Tongue (tissue), 2 donors: ENCODE measurements around the gene SEMA3C. TPM values are rescaled to one million over a fixed set of nuclear protein-coding genes. Genes with fewer than 3 reads are reported as not detected.
A peak's percentile ranks its signal among the peaks of the same experiment; 100 is the strongest.
"Not testable (repeated sequence)": the region's sequence is repeated elsewhere in the genome, so short reads cannot be mapped to it uniquely, and the experiment has no call there.

Experiments used
- DNase-seq: peaks from one replicate; pipeline ENCODE4 v3.0.0-alpha.2; 2015
- total RNA-seq: library from RNA; depleted of rRNA; stranded (reverse); fragments of >200 nt; gene quantifications from one replicate; pipeline ENCODE4 v1.2.3, GENCODE V29; 2014

Gene SEMA3C
- total RNA-seq, 1 donor from 2014 or later = 212 TPM

DNA sequence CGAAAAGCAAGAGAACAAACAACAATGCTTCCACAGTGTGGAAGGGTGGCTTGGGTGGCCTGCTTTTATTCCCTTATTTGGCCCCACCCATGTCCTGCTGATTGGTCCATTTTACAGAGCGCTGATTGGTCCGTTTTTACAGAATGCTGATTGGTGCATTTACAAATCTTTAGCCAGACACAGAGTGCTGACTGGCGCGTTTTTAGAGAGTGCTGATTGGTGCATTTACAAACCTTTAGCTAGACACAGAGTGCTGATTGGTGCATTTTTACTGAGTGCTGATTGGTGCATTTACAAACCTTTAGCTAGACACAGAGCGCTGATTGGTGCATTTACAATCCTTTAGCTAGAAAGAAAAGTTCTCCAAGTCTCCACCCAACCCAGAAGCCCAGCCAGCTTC is 8.1 kb upstream of the SEMA3C start:
- DNase-seq = not testable (repeated sequence)

DNA sequence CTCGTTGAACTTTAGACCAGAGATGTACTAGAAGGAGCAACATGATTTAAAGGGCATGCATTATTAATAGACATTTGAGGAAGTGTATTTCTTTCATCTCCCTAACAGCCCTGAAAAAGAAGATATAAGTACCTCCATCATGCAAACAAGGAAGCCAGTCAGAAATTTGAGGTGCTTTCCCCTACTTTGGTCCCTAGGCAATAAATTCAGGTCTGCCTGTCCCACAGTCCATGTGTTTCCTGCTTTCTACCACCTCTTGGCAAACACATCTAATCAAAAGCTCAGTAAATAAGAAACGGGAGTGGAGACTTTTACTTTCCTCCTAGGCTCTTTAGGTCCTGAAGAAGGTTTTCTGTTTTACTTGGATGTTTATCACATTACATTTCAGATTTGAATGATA is 5.2 kb upstream of the SEMA3C start:
- no peak for DNase-seq

DNA sequence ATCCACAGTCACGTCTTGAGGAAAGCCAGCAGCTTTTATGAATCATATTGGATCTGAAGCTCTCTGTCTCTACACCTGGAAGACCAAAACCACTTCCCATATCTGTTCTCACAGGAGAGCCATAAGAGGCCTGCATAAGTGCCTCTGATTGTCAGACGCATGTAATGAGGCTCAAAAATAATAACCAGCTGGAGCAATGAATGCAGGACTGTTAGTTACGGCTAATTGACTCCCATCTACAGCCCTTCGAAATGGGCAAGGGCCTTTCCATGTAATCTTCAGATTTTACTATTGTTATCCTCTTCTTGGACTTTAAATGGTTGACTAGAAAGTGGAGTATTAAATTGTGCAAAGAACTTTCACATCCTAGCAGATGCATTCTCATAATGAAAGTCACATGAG is 4.4 kb upstream of the SEMA3C start:
- no peak for DNase-seq

DNA sequence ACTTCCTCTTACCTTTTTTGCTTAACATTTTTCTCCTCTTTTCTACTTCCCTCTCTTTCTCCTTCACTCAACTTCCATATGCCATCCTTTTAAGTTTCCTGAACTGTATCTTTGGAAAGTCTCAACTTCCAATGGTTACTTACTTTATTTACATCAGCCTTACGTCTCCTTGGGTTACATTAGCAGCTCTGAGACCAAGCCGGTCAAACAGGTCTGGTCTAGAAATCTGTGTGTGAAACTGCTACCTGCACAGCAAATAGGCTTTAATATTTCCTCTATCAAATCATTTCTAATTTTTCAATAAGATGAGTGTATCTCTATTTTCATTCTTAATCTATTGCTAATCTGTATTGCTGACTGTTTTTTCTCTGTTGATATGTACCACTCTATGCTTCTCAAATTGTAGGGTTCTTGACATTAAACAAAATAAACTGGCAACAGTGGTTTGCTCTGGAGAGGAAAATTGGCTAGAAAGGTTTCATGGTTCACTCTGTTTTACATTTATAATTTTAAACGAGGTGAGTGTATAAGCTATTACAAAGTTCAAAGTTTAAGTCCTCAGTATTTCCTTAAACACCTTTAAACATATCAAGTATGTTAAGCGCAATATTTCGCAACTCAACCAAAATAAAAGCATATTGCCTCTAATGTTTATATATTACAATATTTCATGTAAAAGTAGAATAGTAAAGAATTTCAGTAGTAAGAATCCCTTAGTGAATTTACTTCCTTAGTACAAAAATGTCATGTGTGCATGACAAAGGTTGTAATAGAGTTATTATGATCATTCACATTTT is 3.6 kb upstream of the SEMA3C start:
- peak; percentile 54 for DNase-seq

DNA sequence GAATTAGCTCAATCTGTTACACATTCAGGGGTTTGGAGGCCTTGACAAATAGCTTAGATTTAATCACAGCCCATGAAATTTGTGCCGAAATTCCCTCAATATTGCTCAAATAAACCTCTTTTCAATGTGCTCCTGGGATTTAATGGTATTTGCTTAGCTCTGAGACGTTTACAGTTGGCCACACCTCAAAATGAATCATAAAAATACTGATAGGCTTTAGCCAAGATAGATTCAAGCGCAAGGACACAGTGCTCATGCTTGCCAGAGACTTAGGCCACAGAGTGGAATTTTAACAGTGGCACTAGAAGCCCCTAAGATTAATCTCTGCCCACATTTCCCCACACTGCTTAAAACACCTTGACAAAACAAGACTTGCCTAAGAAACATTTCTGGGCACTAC is 2.3 kb upstream of the SEMA3C start:
- no peak for DNase-seq

DNA sequence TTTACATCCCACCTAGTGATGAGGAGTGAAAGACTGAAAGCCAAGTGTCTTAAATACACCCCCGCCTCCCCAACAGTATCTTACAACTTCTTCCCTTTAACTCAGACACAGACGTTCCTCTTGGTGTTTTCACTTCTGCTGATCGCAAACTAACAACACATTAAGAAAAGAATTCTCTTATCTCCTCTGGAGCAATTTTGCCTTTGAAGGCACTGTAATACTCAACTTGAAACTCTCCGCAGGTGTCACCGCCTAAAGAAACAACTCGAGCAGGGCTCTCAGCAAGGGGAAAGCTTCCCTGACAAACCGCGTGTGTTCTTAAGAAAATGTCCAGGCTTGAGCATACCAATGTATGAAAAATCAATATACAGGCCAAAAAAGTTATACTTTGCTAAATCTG is 452 bp downstream of the SEMA3C start:
- no peak for DNase-seq

DNA sequence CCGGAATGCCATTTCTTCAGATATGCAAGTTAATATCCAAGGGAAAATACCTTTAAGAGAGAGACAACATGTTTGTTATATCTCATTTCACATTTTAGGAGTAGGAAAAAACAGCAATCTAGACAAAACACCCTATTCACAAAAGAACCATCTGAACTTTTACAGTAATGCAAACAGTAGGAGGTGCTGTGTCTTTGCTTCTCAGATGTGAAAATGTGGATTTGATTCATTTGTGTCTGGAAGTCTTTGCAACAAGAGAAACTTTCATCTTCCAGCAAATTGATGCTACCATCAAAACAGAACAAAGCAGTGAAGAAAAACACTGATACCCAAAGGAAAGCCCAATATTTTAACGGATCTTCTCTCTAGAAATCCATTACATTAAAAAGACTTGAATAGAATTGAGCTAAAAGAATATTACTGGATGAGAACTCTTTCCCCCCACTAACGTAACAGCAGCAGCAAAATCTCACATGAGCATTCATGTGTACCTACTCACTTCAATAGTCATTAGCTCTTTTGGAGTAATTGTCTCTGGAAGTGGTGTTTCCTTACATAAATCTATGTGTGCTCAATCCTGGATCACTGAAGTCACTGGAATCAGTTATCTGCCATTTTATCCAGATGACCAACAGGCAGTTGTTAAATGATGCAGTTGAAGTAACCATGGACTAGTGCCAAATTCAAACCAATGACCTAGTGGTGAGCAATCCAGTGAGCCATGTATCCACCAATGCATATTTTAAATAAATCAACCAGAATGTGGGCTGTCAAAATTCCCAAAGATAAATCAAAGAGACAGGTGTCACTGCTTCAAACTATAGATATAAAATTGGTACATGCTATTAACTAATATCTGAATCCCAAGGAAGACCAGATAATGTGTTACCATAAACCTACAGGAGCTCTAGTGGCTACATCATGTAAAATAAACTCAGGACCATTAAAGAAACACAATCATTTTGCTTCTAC is 1.8 kb downstream of the SEMA3C start:
- peak; percentile 58 for DNase-seq

DNA sequence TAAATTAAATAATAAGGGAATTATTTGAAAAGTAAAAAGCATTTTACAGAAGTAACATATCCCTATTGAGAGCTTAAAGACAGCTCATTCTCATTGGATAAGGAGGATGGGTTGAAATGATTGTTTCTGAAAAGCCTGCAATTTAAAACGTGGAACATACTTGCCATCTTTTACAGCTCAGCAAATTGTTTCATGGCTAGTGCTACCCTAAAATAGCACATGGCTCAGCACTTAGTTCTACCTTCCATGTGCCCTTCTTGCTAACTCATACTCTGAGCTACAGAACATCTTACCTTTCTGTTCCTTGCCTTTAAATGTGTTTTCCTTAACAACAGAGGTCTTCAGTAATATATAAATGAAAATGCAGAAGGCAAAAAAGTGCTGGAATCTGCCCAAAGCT is 8.6 kb downstream of the SEMA3C start:
- DNase-seq = no peak

DNA sequence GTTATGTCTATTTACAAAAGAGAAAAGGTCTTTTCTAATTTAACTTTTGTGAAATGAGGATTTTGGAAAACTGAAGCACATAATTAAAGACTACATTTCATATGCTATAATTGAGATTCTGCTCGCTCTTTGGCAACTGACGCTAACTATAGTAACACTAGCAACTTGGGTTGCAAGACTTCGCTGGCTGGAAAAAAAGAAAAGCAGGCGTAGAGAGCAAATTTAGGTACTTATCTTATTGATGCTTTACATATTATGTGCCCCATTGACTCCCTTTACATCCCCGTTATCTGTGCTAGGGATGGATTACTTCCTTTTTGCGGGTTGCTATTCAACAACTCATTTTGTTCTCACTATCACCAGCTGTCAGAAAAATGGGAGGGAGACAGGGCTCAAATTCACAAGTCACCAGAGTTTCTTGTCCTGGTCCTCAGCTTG is 10.5 kb downstream of the SEMA3C start:
- DNase-seq = no peak

DNA sequence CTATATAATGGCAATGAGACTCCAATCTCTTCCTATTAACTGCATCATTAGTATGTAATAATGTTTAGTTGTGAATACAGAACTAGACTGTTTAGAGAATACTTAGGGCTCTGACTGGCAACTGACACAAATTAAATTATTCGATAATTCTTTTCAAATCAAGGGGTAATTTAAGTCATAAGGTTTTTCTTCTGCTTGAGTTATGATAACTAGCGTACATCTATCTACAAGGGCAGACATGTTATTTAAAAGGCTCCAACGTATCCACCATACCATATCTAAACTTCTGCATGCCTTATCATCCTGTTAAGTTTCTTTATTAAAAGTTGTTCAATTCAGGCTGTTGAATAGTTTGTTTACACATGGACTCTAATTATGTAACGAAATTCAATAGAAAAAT is 11.2 kb downstream of the SEMA3C start:
- DNase-seq = no peak

DNA sequence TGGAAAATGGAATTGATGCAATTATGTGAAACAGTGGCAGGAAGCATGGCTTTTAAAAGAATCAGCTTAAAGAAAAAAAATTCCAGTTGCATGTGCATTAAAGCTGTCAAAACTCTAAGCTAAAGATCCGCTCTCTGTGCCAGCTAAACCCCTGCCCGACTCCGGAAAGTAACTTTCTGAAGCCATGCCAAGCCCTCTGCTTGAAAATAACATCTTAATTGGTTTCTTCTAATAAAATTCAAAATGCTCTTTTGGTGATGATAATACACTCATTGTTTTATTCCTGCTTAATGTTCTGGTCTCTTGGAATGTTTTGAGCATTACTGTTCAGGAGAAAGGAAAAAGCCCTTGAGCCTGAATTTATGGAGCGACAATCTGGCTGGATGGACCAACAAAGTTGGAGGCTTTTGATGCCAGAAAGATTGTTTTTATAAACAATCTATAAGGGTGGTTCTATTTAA is 11.7 kb downstream of the SEMA3C start:
- no peak for DNase-seq

DNA sequence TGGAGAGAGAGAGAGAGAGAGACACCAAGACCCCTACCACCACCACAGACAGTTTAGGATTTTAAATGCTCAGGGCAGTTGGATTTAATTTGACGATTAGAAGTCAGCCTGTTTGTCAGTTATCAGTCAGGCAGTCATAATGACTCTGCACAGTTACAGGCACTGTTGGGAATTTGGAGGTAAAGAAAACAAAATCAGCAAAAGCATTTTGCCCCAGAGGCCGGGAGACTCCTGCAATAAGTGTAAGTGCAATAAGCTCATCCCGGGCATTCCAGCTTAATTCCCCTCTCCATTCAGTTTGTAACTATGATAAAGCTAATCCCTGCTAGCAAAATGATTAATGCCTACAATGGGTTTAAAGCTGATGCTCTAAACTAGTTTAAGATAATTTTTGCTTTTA is 13.5 kb downstream of the SEMA3C start:
- DNase-seq = no peak

DNA sequence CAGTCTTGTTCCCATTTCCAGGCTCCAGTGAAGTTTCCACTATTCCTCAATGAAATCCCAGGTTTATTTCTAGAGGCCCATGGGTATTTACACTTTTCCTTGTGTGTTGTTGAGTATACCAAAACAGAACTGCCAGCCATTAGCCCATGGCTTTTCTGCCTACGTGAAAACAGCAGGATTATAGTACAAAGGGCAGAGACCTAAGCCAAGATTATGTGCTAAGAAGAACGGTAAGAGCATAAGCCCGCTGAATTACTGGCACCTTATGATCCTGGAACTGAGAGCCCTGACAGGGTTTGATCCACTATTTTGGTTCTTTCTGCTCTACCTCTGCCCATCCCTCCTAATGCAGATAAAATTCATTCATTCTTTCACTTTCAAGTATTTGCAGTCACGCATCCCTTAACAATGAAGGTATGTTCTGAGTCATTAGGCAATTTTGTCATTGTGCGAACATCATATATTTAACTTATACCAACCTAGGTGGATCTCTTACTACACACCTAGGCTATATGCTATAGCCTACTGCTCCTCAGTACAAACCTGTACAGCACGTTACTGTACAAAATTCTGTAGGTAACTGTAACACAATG is 16.0 kb downstream of the SEMA3C start:
- no peak for DNase-seq

DNA sequence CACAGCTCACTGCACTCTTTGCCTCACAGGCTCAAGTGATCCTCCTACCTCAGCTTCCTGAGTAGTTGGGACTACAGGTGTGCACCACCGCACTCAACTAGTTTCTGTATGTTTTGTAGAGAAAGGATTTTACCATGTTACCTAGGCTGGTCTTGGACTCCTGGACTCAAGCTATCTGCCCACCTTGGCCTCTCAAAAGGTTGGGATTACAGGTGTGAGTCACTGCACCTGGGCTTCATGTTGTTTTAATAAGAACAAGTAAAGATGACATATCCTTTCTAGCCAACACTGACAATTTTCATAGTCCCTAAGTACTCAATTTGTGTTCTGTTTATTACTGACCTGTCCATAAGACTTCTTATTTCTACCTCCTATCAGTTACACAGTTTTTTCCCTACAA is 16.8 kb downstream of the SEMA3C start:
- DNase-seq = no peak

DNA sequence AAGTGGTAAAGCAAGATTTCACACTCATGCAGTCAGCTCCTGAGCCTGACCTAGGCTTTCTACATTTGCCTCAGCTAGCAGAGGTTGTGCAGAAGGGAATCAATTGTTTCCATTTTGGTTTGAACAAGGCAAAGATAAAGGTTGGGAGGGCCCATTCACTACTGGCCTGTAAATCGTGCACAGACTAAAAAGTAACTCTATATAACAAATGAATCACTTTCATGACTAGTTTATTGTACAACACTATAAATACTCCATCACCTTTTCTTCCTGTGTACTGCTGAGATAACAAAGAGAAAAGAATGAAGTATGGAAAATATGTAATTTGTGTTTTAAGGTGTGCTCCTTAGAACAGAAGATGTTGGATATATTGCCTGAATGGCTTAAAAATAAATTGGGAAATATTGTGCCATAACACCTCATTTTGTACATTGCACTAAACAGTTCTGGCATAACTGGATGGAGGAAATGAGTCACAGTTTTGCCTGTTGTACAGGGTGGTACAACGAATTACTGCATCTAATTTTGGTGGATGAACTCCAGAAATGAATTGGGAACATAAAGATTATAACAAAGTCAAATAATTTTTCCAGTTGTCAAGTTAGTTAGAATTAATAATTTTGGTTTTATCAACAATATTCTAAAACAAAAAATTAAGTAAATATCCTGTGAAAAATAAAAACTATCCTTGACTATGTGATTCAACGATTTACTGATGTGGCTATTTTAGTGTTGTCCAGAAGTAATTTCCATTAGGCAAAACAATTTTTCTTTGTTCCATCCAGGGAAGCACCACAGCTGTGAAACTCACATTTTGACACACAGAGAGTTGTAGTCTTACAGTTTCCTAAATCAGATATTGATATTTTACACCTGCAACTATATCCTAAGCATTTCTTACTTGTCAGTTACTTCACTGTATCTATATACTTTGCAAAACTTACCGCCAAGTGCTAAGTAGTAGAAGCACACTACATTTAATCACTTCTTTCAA is 18.0 kb downstream of the SEMA3C start:
- DNase-seq = no peak

DNA sequence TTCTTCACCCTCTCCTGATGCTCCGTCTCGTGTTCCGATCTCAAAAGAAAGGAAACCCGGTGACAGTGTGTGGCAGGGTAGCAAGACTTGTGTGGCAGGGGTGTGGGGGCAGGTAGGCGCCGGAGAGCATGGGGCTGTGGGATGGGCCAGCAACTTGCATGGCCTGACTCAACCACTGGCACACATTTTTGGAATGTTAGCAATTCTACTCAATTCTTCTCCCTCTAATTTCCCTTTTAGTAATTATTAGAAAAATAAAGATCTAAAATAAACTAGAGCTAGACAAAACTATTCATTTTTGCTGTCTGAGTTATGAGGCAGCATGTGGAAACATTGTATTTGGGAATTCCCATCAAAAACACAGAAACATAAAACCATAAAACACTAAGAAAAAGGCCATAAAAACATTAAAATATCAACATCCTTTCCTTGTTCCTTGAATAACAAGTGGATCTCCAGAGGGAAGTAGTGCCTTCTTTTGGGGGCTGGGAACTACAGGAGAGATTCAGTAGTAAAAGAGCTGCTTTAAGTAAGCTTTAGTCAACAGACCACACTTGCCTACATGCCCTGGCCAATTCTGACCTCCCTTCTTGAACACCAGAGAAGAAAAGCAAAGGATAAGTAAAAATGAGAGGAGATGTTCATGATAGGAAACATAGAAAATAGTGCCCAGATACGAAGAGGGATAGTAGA is 21.8 kb downstream of the SEMA3C start:
- DNase-seq = no peak

DNA sequence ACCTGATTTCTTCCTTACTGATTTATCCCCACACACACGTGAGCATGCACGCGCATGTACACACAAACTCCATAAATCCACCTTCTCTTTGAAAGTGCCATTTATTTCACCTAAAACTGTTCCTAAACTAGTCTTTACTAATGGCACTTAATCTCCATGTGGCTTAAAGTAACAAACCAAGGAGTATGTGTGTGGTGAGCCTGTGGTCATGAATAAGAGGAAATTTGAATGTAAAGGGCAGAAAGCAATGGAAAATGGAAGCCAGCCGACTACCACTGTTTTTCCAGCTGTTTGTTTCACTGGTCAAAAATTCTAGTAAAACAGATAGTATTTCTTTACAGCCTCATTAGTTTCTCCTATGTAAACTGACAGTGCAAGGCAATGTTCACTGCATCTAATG is 23.8 kb downstream of the SEMA3C start:
- DNase-seq = no peak

DNA sequence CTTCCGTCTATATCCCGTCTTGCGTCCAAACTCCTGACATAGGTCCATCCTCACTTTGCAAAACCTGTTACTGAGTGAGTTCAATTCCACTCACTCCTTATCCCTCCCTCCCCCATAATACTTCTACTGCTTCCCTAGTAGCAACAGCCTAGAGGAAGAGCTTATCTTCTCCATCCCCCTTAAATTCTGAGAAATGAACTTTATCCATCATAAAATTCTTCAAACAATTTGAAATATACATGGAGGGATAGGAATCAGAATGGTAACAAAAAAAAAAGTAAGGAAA is 27.6 kb downstream of the SEMA3C start:
- DNase-seq = no peak

DNA sequence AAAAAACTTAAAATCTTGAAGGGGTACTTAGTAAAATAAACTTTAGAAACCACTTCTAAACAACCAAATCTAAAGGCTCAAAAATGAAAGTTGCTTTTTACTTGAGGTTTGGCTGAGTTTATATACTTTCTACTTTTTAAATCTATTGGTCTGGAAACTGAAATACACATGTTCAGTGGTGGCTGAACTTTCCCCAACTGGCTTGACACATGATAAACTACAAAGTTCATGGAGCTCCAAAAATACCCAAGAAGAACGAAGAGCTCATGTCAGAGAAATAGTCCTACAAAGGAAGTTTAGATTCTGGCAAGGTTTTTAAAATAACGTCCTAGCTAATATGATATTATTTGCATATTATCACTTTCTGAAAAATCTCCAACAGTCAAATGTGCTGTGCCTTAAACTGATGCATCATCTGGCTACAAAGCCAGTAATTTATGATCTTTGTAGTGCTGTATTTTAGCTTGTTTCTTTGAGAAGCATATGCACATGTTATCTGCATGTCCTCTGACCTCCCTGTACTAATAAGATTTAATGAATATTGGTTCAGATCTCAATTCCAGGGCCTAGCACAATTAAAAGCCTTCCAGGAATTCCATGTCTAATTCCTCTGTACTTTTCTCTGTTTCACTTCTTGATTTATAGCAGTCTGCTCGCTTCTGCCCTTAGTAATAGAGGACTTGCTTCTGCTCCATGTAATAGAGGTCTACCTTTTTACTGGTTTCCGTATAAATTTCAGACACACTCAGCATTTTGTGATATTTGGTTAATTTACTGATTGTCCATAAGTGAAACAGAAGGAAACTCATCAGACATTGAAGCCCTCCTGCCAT is 28.2 kb downstream of the SEMA3C start:
- DNase-seq = no peak

DNA sequence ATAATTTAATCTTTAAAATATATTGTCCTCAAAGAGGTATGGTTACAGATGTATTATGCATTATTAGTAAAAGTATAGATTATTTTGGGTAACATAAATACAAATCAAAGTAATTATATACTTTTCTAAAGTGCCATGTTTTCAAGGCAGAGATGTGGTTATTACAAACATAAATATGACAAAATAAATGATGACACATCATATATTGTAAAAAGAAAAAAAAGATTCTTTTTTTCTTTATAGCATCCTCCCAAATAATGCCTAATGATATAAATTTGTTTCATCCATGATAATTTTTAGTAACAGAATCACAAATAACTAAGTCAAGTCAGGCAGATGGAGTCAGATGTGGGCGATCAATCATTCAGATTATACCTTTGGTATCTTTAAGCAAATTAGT is 29.3 kb downstream of the SEMA3C start:
- no peak for DNase-seq
